Left lung (tissue), 14 donors: Measurements from ENCODE around the gene AMY1A. TPM values are rescaled to one million over a fixed set of nuclear protein-coding genes. Genes with fewer than 3 reads are reported as not detected.
"Not testable (repeated sequence)": the region's sequence is repeated elsewhere in the genome, so short reads cannot be mapped to it uniquely, and the experiment has no call there.

Source experiments
- ATAC-seq: fragments of 200-7000 bp; cut with Tn5 transposase; one replicate; pipeline ENCODE4 v1.9.1; 2020; ENCODE audit warnings: moderate library complexity
- DNase-seq, 4 donors: peaks; one replicate each; pipeline ENCODE4 v3.0.0-alpha.2; 2013 to 2020
- H3K27ac ChIP-seq, 2 donors: fragments of 200-600 bp; sonication (generic) in 1 of 2; one replicate each; pipeline versions ENCODE4 v1.5.0 to v1.8.0; 2020 to 2021
- H3K27me3 ChIP-seq, 2 donors: fragments of 200-600 bp; sonication (generic) in 1 of 2; one replicate each; pipeline versions ENCODE4 v1.5.0 to v1.8.0; 2020 to 2021
- H3K36me3 ChIP-seq, 2 donors: fragments of 200-600 bp; sonication (generic) in 1 of 2; one replicate each; pipeline versions ENCODE4 v1.5.0 to v1.8.0; 2020 to 2021
- H3K4me1 ChIP-seq, 2 donors: fragments of 200-600 bp; one replicate each; pipeline ENCODE4 v1.8.0; 2021
- H3K4me3 ChIP-seq, 2 donors: fragments of 200-600 bp; sonication (generic) in 1 of 2; one replicate each; pipeline versions ENCODE4 v1.5.0 to v1.8.0; 2020 to 2021; ENCODE audit warnings: mild to moderate bottlenecking in 1 of 2
- H3K9me3 ChIP-seq, 2 donors: fragments of 200-600 bp; sonication (generic) in 1 of 2; one replicate each; pipeline versions ENCODE4 v1.5.0 to v1.8.0; 2020 to 2021
- intact Hi-C, 2 donors: fragments of 100-400 bp; cut with DNase I; formaldehyde crosslinking; loops; one replicate each; pipeline versions ENCODE4 v1.11.2 to v1.14.2; 2022
- long read RNA-seq, 12 donors: library from polyadenylated mRNA in 2 of 12; unstranded in 2 of 12; transcript quantifications; one replicate each; pipeline ENCODE4 v2.0.0 and lab custom pipeline, GENCODE V29; 2019 to 2026
- polyA plus RNA-seq, 6 donors: library from polyadenylated mRNA; unstranded; fragments of 120-200 nt; gene quantifications; one replicate each; pipeline ENCODE4 v1.2.1, GENCODE V29; 2013; ENCODE audit not compliant: insufficient read length in 6 of 6
- total RNA-seq, 2 donors: library from RNA; stranded (reverse); fragmentation: NEBNext Ultra II Directional; extraction: Animal tissue kit (Norgen Biotek cat#: 25700); gene quantifications; one replicate each; pipeline ENCODE4 v1.2.1, GENCODE V29; 2021
- TF ChIP-seq, protein P1 (sequence below), 2 donors: fragments of 200-600 bp; sonication (generic) in 1 of 2; IDR thresholded peaks; one replicate each; pipeline versions ENCODE4 v1.5.0 to v1.8.0; 2021; ENCODE audit warnings: antibody characterized with exemption in 2 of 2
- donor health status: DM: no; HTN: yes; CAD: no.
- donor health status: DM: no; HTN: no; CAD: no.

Gene AMY1A
- total RNA-seq (1 to 10 TPM; 2.5 to 9.1 TPM), polyA plus RNA-seq (1 to 10 TPM in 1 of 6 donors, under 1 TPM in 3, not detected in 2; 0.17 to 1.7 (median 0.37) TPM)
- long read RNA-seq, donor 1 = 0 reads
- long read RNA-seq, donor 2 = 0 reads
- long read RNA-seq, donor 3 = 0 reads
- long read RNA-seq, donor 4, partial matches to known transcripts = 1 of 3 reads
- long read RNA-seq, donor 4, other reads (novel, unspliced or antisense) = 2 of 3 reads
- long read RNA-seq, donor 5 = 0 reads
- long read RNA-seq, donor 6 = 0 reads
- long read RNA-seq, donor 7 = 0 reads
- long read RNA-seq, donor 8 = 0 reads
- long read RNA-seq, donor 9 = 0 reads
- long read RNA-seq, donor 10, partial matches to known transcripts = 4 of 17 reads
- long read RNA-seq, donor 10, other reads (novel, unspliced or antisense) = 13 of 17 reads
- long read RNA-seq, donor 11 = 0 reads
- long read RNA-seq, donor 12 = 0 reads

DNA sequence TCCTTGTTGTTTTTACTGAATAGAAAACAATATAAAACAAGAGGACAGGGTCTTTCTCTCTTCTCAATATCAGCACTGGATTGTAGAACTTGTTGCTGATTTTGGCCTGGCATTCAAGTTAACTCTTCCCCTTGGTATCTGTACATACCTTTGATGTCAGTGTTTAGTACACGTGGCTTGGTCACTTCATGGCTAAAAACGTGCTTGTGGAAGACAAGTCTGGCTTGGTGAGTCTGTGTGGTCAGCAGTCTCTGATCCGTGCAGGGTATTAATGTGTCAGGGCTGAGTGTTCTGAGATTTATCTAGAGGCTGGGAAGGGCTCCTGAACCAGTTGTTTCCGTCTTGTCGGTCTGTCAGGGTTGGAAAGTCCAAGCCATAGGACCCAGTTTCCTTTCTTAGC lies at the start of gene AMY1A:
AMY1A (plus strand) TSS at position 301 of the 400 bp plus-strand sequence. CDS start 571 bp downstream, outside the sequence.
- not testable (repeated sequence) for DNase-seq, H3K4me1 ChIP-seq

DNA sequence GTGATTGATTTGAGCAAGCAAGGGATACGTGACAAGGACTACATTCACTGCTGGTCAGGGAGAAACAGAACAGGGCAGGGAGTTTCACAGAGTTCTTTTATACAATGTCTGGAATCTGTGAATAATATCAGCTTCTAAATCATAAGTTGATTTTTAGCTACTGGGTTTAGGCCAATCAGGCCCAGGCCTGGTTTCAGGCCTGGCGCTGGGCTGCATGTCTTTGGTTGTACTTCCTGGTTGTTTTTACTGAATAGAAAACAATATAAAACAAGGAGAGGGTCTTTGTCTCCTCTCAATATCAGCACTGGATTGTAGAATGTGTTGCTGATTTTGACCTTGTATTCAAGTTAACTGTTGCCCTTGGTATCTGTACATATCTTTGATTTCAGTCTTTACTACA lies 39.2 kb upstream of the AMY1A start:
- no peaks in the 10 kb centered on the region for H3K36me3 ChIP-seq
- peak in 1 of 4 donors; percentile 20 for DNase-seq
- no peaks in the 10 kb centered on the region for H3K27me3 ChIP-seq
- intact Hi-C loops = no loop called here
- no peaks in the 10 kb centered on the region for H3K4me1 ChIP-seq
- TF ChIP-seq, protein P1, sequence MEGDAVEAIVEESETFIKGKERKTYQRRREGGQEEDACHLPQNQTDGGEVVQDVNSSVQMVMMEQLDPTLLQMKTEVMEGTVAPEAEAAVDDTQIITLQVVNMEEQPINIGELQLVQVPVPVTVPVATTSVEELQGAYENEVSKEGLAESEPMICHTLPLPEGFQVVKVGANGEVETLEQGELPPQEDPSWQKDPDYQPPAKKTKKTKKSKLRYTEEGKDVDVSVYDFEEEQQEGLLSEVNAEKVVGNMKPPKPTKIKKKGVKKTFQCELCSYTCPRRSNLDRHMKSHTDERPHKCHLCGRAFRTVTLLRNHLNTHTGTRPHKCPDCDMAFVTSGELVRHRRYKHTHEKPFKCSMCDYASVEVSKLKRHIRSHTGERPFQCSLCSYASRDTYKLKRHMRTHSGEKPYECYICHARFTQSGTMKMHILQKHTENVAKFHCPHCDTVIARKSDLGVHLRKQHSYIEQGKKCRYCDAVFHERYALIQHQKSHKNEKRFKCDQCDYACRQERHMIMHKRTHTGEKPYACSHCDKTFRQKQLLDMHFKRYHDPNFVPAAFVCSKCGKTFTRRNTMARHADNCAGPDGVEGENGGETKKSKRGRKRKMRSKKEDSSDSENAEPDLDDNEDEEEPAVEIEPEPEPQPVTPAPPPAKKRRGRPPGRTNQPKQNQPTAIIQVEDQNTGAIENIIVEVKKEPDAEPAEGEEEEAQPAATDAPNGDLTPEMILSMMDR (IDR thresholded peaks at IDR 0.05) = no peak
- no peaks in the 10 kb centered on the region for H3K9me3 ChIP-seq
- no peak overlapping the region for H3K4me3 ChIP-seq
- no peak for ATAC-seq
- no peak overlapping the region for H3K27ac ChIP-seq

More for the DNA sequence above, at the start of gene AMY1A:
- H3K9me3 ChIP-seq, H3K36me3 ChIP-seq, H3K27me3 ChIP-seq, intact Hi-C loops, H3K4me3 ChIP-seq, H3K27ac ChIP-seq, ATAC-seq: not testable (repeated sequence)

DNA sequence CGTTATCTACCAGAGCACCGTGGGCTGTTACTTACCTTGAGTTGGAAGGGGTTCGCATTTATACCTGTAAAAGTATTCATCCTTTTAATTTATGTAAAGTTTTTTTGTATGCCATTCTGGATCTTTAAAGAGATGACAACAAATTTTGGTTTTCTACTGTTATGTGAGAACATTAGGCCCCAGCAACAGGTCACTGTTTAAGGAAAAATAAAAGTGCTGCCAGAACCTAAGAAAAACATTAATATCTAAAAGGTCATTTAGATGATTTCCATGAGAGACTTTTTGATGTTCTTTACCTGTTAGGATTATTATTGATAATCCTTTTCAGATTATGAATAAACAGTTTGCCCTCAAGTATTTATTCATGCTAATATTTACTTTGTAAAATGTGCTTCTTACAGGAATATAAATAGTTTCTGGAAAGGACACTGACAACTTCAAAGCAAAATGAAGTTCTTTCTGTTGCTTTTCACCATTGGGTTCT lies 38.5 kb upstream of the AMY1A start, which contains the start of gene AMY2A:
AMY2A (plus strand) TSS at position 434 of the 484 bp plus-strand sequence; CDS start at position 448, 14 bp downstream.
- H3K27me3 ChIP-seq, ATAC-seq, H3K36me3 ChIP-seq, H3K4me1 ChIP-seq, DNase-seq, H3K4me3 ChIP-seq, H3K27ac ChIP-seq, intact Hi-C loops, H3K9me3 ChIP-seq: not testable (repeated sequence)

DNA sequence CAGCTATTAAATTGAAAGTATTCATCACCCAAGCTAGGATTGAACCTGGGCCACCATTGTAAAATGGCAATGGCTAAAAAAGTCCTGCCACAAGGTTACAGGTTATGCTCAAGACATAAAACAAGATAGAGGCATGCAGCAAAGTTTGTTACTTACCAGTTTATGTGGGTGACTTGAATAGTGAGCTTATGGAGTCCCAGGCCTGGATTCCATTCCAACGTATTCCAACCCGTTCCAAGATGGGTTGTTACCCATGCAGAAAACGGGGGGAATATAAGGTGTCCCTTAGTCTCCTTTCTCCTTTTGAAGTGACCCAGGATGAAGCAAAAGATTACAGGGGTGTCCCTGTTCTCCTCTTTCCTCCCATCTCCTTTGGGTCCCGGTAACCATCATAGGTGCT lies 28.1 kb upstream of the AMY1A start:
- H3K4me1 ChIP-seq, ATAC-seq, intact Hi-C loops, H3K27me3 ChIP-seq, H3K27ac ChIP-seq, H3K36me3 ChIP-seq, DNase-seq, H3K9me3 ChIP-seq, H3K4me3 ChIP-seq: not testable (repeated sequence)

DNA sequence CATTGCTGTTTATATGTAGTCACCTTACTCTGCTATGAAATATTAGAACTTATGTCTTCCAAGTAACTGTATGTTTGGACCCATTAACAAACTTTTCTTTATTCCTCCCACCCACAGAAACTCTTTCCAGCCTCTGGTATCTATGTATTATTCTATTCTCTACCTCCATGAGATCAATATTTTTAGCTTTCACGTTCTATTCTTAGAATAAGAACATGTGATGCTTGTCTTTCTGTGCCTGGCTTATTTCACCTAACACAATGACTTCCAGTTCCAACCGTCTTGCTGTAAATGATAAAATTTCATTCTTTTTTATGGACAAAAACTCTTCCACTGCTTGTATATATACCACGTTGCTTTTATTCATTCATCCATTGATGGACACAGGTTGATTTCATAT lies 14.4 kb upstream of the AMY1A start:
- not testable (repeated sequence) for ATAC-seq, H3K27ac ChIP-seq, H3K27me3 ChIP-seq

DNA sequence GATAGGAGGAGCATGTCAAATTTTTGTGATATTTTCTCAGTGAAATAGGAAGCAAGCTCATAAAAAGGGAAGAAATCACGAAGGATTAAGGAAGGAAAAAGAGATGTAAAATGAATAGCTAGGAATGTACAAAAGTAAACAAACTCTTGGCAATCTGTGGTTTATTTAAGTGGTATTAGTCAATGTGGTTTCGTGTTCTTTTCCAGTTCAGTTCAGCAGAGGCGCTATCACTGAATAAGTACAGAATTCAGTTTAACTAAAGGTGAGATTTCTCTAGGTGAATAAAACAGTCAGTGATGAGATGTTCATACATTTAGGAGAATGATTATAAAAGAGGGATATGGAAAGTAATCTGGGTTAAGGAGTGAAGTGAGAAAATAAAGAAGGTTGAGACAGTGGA lies 11.7 kb upstream of the AMY1A start:
- not testable (repeated sequence) for H3K9me3 ChIP-seq
- ATAC-seq = peak; percentile 84

More for the DNA sequence above, 14.4 kb upstream of the AMY1A start:
- H3K9me3 ChIP-seq, DNase-seq, H3K4me3 ChIP-seq, H3K4me1 ChIP-seq, H3K36me3 ChIP-seq, intact Hi-C loops: not testable (repeated sequence)

DNA sequence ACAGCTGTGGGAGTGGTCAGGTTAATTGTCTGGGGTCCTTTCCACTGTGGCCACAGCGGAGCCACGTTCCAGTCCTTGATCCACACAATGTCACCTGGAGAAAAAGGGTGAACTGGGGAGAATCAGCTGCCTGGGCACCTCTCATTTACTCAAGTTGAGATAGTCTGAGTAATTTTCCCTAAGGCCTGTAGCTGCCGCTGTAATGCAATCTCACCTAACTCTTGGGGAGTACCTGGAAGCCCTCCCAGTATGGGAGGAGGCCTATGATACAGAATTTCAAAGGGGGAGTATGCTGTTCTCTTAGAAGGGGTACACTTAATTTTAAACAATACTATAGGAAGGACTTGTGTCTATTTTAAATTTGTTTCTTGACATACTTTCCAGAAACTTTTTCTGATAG lies 5.3 kb upstream of the AMY1A start:
- H3K36me3 ChIP-seq, intact Hi-C loops, H3K4me3 ChIP-seq, DNase-seq, H3K4me1 ChIP-seq, H3K27me3 ChIP-seq, H3K27ac ChIP-seq, H3K9me3 ChIP-seq: not testable (repeated sequence)
- peak; percentile 51 for ATAC-seq

More for the DNA sequence above, 11.7 kb upstream of the AMY1A start:
- H3K36me3 ChIP-seq, intact Hi-C loops, H3K27me3 ChIP-seq, H3K4me3 ChIP-seq, H3K4me1 ChIP-seq, H3K27ac ChIP-seq, DNase-seq: not testable (repeated sequence)

DNA sequence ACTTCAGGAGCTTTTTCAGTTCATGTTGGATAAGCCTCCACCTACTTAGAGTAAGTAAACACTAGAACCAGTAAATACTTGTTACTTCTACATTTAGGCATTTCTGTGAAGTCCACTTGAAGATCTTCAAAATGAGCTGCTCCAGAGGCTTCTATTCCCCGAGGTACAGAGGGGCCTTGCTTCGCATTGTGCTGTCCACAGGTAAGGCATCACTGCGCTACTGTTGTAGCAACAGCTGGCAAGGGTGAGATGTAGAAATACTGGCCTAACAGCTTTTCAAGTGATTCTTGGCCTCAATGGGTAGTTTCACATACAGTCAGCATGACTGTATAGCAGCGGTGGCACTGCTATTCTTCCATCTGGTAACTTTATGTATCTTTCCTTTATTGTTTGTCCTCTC lies 4.7 kb upstream of the AMY1A start:
- peak; percentile 93 for ATAC-seq

DNA sequence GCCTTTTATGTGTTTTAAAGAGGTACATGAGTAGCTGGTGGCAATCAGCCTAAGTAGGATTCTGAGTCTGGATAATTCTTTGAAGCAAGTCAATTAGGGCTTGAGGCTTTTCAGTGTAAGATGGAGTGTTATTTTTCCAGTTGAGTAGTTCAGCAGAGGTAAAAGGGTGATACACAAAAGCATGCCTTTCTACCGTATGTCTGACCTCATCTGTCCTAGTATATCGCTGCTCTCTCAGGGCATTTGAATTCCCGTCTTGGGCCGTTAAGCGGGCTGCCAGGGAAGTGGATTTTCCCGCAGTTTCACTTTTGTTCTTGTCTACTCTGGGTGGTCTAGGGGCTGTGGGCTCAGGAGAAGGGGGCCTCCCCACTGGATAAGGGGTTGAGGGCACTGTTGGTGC lies 1.4 kb upstream of the AMY1A start:
- DNase-seq, H3K4me1 ChIP-seq, H3K9me3 ChIP-seq, intact Hi-C loops, H3K36me3 ChIP-seq, ATAC-seq, H3K27ac ChIP-seq, H3K4me3 ChIP-seq, H3K27me3 ChIP-seq: not testable (repeated sequence)

More for the DNA sequence above, 4.7 kb upstream of the AMY1A start:
- H3K36me3 ChIP-seq, intact Hi-C loops, H3K9me3 ChIP-seq, H3K27ac ChIP-seq, H3K4me1 ChIP-seq, DNase-seq, H3K4me3 ChIP-seq, H3K27me3 ChIP-seq: not testable (repeated sequence)

DNA sequence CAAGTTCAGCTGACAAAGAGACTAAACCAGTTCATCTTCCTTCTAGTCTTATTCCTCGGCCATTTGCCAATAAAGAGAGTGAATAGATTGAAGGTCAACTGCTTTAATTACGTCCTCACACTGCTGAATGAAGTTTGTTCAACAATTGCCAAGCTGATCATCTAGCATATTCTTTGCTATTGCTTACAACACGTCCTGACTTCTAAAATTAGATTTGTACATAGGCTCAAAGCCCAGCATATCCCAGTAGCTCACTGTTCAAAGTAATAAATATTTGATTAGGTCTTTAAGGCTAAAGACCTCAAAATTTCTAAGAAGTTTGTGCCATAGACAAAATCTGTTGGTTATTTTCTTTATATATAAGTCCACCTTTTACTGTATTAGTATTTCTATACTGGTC lies 20.8 kb downstream of the AMY1A start:
- DNase-seq, H3K4me1 ChIP-seq, intact Hi-C loops, H3K36me3 ChIP-seq, H3K9me3 ChIP-seq, H3K27me3 ChIP-seq, ATAC-seq, H3K4me3 ChIP-seq, H3K27ac ChIP-seq: not testable (repeated sequence)

DNA sequence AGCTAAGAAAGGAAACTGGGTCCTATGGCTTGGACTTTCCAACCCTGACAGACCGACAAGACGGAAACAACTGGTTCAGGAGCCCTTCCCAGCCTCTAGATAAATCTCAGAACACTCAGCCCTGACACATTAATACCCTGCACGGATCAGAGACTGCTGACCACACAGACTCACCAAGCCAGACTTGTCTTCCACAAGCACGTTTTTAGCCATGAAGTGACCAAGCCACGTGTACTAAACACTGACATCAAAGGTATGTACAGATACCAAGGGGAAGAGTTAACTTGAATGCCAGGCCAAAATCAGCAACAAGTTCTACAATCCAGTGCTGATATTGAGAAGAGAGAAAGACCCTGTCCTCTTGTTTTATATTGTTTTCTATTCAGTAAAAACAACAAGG lies 40.5 kb downstream of the AMY1A start, which contains the start of gene AMY1B:
AMY1B (minus strand) TSS at position 101 of the 400 bp plus-strand sequence. CDS start 571 bp downstream, outside the sequence.
- intact Hi-C loops = not testable (repeated sequence)

DNA sequence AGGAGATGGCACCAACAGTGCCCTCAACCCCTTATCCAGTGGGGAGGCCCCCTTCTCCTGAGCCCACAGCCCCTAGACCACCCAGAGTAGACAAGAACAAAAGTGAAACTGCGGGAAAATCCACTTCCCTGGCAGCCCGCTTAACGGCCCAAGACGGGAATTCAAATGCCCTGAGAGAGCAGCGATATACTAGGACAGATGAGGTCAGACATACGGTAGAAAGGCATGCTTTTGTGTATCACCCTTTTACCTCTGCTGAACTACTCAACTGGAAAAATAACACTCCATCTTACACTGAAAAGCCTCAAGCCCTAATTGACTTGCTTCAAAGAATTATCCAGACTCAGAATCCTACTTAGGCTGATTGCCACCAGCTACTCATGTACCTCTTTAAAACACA lies 41.9 kb downstream of the AMY1A start:
- H3K4me3 ChIP-seq, H3K36me3 ChIP-seq, ATAC-seq, DNase-seq, H3K27me3 ChIP-seq, H3K4me1 ChIP-seq, H3K27ac ChIP-seq, H3K9me3 ChIP-seq, intact Hi-C loops: not testable (repeated sequence)

More for the DNA sequence above, 40.5 kb downstream of the AMY1A start, which contains the start of gene AMY1B:
- H3K4me3 ChIP-seq, H3K36me3 ChIP-seq, H3K9me3 ChIP-seq, H3K27me3 ChIP-seq, DNase-seq, H3K4me1 ChIP-seq, H3K27ac ChIP-seq, ATAC-seq: not testable (repeated sequence)
